ENCODE measurements around the gene ENOPH1. TPM values are rescaled to one million over a fixed set of nuclear protein-coding genes. Genes with fewer than 3 reads are reported as not detected.

ENOPH1 gene
- total and polyA plus RNA-seq, 9 of the 15 experiments (the other 6 are each of a cell fraction or from before 2014, with no cell fraction given) = 29.8 to 71.4 (median 48.9) TPM

DNA sequence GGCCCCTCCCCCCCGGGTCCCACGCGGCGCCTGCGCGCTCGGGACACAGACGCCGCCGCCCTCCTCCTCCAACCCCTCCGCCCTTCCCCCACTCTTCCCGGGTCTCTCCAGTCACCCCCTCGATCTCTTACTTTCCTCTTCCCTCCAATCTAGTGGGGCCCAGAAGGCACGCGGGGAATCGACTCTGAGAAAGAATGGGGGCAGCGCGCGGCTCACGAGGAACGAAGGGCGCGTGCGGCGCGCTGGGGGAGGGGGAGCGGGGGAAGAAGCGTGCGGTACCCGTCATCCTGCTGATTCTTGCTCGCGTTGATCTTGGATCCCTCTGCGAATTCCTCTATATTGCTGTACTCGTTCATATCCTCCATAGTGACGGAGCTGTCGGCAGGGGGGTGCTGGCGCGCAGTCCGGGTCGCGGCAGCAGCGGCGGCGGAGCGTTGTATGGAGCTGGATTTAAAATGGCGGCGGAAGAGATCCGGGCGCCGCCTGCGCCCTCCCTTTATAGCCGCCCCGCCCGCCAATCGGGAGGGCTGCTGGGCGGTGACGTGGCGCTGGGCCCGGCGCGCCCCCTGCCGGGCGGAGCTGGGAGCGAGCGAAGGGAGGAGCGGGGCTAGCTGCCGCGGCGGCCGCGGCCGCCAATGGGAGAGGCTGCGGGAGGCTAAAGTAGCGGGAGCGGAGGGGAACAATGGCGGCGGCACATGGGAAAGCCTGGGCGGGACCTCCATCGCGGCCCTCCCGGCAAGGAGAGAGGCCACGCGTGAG is 1.2 kb upstream of the ENOPH1 start (continued):
- TF ChIP-seq MAZ (CRISPR knock-in tag; conservative IDR thresholded peaks at IDR 0.05 in 1 of 2, IDR thresholded peaks at IDR 0.05 in 1 of 2) = peak; percentile 42 to 83; a peak in 3 of 4 replicates
- TF ChIP-seq SMARCC2 (IDR thresholded peaks at IDR 0.05; ENCODE audit: low read depth) = no peak
- 0 out of 2 replicates have a peak, but pooled peaks have one; percentile 7 for TF ChIP-seq NFE2 (IDR thresholded peaks at IDR 0.05; ENCODE audit: low read depth)
- TF ChIP-seq CEBPG (CRISPR knock-in tag; IDR thresholded peaks at IDR 0.05) = no peak
- no peak for TF ChIP-seq CEBPG (tag; conservative IDR thresholded peaks at IDR 0.05 in 1 of 2, IDR thresholded peaks at IDR 0.05 in 1 of 2)
- no peak; the same call in 1 of the 2 replicates for TF ChIP-seq THRAP3 (IDR thresholded peaks at IDR 0.05; ENCODE audit: borderline replicate concordance)
- TF ChIP-seq DDX20 (tag; IDR thresholded peaks at IDR 0.05; ENCODE audit: low read depth) = no peak
- peak; percentile 98 for TF ChIP-seq POLR2A (conservative IDR thresholded peaks at IDR 0.05)
- no peak for TF ChIP-seq FOXK2 (conservative IDR thresholded peaks at IDR 0.05 in 1 of 2, IDR thresholded peaks at IDR 0.05 in 1 of 2; ENCODE audit: low read depth in 2 of 2)
- peak; percentile 76 for TF ChIP-seq FOSL1 (tag; conservative IDR thresholded peaks at IDR 0.05)
- TF ChIP-seq FOXP1 (CRISPR knock-in tag; IDR thresholded peaks at IDR 0.05) = no peak
- TF ChIP-seq, protein P1, sequence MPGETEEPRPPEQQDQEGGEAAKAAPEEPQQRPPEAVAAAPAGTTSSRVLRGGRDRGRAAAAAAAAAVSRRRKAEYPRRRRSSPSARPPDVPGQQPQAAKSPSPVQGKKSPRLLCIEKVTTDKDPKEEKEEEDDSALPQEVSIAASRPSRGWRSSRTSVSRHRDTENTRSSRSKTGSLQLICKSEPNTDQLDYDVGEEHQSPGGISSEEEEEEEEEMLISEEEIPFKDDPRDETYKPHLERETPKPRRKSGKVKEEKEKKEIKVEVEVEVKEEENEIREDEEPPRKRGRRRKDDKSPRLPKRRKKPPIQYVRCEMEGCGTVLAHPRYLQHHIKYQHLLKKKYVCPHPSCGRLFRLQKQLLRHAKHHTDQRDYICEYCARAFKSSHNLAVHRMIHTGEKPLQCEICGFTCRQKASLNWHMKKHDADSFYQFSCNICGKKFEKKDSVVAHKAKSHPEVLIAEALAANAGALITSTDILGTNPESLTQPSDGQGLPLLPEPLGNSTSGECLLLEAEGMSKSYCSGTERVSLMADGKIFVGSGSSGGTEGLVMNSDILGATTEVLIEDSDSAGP (CRISPR knock-in tag; IDR thresholded peaks at IDR 0.05) = peak; percentile 32; the same call in 1 of the 2 replicates
- peak in 1 of 2 experiments; percentile 49; a peak in 1 of 4 replicates for TF ChIP-seq KDM1A (IDR thresholded peaks at IDR 0.05)
- TF ChIP-seq EP300 (IDR thresholded peaks at IDR 0.05; ENCODE audit: low read length) = peak; percentile 52
- no peak for TF ChIP-seq SRSF7 (optimal IDR thresholded peaks at IDR 0.05; ENCODE audit: low read depth, low read length)
- TF ChIP-seq DACH1 (IDR thresholded peaks at IDR 0.05; ENCODE audit: partially characterized antibody) = no peak
- TF ChIP-seq, protein P2, sequence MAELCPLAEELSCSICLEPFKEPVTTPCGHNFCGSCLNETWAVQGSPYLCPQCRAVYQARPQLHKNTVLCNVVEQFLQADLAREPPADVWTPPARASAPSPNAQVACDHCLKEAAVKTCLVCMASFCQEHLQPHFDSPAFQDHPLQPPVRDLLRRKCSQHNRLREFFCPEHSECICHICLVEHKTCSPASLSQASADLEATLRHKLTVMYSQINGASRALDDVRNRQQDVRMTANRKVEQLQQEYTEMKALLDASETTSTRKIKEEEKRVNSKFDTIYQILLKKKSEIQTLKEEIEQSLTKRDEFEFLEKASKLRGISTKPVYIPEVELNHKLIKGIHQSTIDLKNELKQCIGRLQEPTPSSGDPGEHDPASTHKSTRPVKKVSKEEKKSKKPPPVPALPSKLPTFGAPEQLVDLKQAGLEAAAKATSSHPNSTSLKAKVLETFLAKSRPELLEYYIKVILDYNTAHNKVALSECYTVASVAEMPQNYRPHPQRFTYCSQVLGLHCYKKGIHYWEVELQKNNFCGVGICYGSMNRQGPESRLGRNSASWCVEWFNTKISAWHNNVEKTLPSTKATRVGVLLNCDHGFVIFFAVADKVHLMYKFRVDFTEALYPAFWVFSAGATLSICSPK (IDR thresholded peaks at IDR 0.05; ENCODE audit: borderline replicate concordance) = no peak
- peak; percentile 89 to 90 for TF ChIP-seq NRF1 (conservative IDR thresholded peaks at IDR 0.05 in 1 of 2, IDR thresholded peaks at IDR 0.05 in 1 of 2)
- TF ChIP-seq CBFA2T3 (IDR thresholded peaks at IDR 0.05) = no peak
- TF ChIP-seq CREB1 (IDR thresholded peaks at IDR 0.05) = peak; percentile 96
- peak; percentile 97 for TF ChIP-seq CREB1 (CRISPR knock-in tag; IDR thresholded peaks at IDR 0.05)
- TF ChIP-seq, protein P3, sequence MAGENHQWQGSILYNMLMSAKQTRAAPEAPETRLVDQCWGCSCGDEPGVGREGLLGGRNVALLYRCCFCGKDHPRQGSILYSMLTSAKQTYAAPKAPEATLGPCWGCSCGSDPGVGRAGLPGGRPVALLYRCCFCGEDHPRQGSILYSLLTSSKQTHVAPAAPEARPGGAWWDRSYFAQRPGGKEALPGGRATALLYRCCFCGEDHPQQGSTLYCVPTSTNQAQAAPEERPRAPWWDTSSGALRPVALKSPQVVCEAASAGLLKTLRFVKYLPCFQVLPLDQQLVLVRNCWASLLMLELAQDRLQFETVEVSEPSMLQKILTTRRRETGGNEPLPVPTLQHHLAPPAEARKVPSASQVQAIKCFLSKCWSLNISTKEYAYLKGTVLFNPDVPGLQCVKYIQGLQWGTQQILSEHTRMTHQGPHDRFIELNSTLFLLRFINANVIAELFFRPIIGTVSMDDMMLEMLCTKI (IDR thresholded peaks at IDR 0.05; ENCODE audit: partially characterized antibody) = no peak
- TF ChIP-seq, protein P4, sequence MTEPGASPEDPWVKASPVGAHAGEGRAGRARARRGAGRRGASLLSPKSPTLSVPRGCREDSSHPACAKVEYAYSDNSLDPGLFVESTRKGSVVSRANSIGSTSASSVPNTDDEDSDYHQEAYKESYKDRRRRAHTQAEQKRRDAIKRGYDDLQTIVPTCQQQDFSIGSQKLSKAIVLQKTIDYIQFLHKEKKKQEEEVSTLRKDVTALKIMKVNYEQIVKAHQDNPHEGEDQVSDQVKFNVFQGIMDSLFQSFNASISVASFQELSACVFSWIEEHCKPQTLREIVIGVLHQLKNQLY (CRISPR knock-in tag; conservative IDR thresholded peaks at IDR 0.05) = no peak
